HAP-1 (cell line): Measurements from ENCODE around the gene DUSP15.
A peak's percentile ranks its signal among the peaks of the same experiment; 100 is the strongest.

Experiments used
- DNase-seq, 2 experiments: peaks; one replicate each; pipeline ENCODE4 v3.0.0-alpha.2; 2016 to 2020; ENCODE audit warnings: low spot score in 2 of 2
- H3K27me3 ChIP-seq: fragments of 250-450 bp; sonication (Bioruptor Pico); 2 replicates; pipeline ENCODE4 v1.5.1; 2020; ENCODE audit warnings: low read depth, mild to moderate bottlenecking, moderate library complexity
- H3K36me3 ChIP-seq: fragments of 250-450 bp; sonication (Bioruptor Pico); replicated peaks from 2 replicates; pipeline ENCODE4 v1.5.1; 2020; ENCODE audit warnings: mild to moderate bottlenecking
- H3K4me1 ChIP-seq: fragments of 250-450 bp; sonication (Bioruptor Pico); 2 replicates; pipeline ENCODE4 v1.5.1; 2020; ENCODE audit warnings: mild to moderate bottlenecking
- H3K4me3 ChIP-seq: fragments of 250-450 bp; sonication (Bioruptor Pico); 2 replicates; pipeline ENCODE4 v1.5.1; 2020; ENCODE audit warnings: mild to moderate bottlenecking, moderate library complexity
- H3K9me3 ChIP-seq: fragments of 250-450 bp; sonication (Bioruptor Pico); 2 replicates; pipeline ENCODE4 v1.5.1; 2020; ENCODE audit warnings: mild to moderate bottlenecking, moderate library complexity
- in situ Hi-C: fragments of 300-500 bp; cut with MboI; formaldehyde crosslinking; loops from 3 replicates; pipeline ENCODE4 v1.14.3; 2020; ENCODE audit warnings: low sequenced_read_pairs, inconsistent platforms, mixed read lengths

Gene DUSP15

DNA sequence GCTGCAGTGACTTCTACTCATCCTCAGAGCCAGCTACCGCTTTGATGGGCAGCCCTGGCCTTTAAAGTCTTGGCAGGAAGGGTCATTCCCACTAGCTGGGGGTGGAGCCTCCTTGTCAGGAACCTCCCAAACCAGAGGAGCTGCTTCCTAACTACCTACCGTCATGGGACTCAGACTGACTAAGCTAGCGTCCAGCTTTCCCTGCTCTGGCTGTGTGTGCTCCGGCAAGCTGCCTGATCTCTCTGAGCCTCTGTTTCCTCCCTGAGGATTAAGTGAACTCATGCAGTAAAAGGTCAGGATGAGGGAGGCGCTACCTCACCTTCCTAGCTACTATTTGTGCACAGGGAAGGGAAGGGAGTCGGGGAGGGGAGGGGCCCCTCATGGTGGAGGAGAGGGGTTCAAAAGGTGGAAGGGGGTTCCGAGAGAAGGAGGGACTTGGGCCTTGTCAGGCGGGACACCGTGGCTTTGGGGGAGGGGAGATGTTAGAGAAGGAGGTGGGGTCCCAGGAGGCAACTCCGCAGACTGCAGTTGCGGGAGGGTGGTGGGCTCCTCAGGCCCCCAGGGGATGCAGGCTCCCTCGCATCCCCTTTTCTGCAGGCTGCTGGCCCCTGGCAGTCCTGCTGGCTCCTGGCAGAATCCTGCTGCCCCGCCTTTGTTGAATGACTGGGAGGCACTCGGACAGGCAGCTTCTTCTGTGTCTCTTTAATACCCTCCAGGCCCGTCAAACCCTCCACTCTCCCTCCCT is 9.8 kb downstream of the DUSP15 start:
- no peaks in the 10 kb centered on the region for H3K36me3 ChIP-seq
- H3K27me3 ChIP-seq, result peaks cover 4% of the 10 kb centered on the region
- no peaks in the 10 kb centered on the region for H3K9me3 ChIP-seq
- DNase-seq, result peak in 1 of 2 experiments; percentile 20
- in situ Hi-C loops, result loop anchor here (5.0 kb wide), 1 partner anchor 92 kb away; the partner anchor contains the start of gene PDRG1
- H3K4me1 ChIP-seq, result peaks cover 10% of the 10 kb centered on the region
- peak overlapping the region; percentile 45 for H3K4me3 ChIP-seq

GRCh38 chr20:31859998-31860380 is 10.3 kb downstream of the DUSP15 start:
- H3K4me3 ChIP-seq, result no peak overlapping the region
- in situ Hi-C loops, result loop anchor here (5.0 kb wide), 1 partner anchor 92 kb away; the partner anchor contains the start of gene PDRG1
- no peaks in the 10 kb centered on the region for H3K36me3 ChIP-seq
- no peaks in the 10 kb centered on the region for H3K9me3 ChIP-seq
- peaks cover 8% of the 10 kb centered on the region for H3K27me3 ChIP-seq
- no peak for DNase-seq
- H3K4me1 ChIP-seq, result peaks cover 10% of the 10 kb centered on the region

GRCh38 chr20:31859266-31859997 is 10.9 kb downstream of the DUSP15 start:
- peaks cover 8% of the 10 kb centered on the region for H3K27me3 ChIP-seq
- no peaks in the 10 kb centered on the region for H3K36me3 ChIP-seq
- no peak overlapping the region for H3K4me3 ChIP-seq
- peaks cover 10% of the 10 kb centered on the region for H3K4me1 ChIP-seq
- DNase-seq, result no peak
- in situ Hi-C loops, result no loop called here
- no peaks in the 10 kb centered on the region for H3K9me3 ChIP-seq

DNA sequence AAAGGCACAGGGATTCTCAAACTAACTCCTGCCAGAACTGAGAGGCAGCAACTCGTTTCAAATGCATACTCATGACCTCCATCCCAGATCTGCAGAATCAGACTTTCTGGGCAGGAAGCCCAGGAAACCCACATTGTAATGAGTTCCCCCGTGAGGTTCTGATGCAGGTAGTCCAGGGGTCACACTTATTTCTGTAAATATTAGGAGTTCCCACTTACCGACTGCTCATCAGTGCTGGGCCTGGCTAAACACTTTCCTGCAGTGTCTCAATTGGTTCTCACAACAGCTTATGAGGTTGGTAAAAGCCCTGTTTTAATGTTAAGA is 11.6 kb downstream of the DUSP15 start:
- DNase-seq, result no peak
- Histone ChIP-seq H3K9me3 (no peaks in the 10 kb centered on the region), H3K4me1 (peaks cover 10% of the 10 kb centered on the region), H3K36me3 (no peaks in the 10 kb centered on the region), H3K27me3 (peaks cover 12% of the 10 kb centered on the region), H3K4me3 (no peak overlapping the region)
- in situ Hi-C loops, result no loop called here

GRCh38 chr20:31857861-31858759 is 12.2 kb downstream of the DUSP15 start:
- Histone ChIP-seq H3K36me3 (no peaks in the 10 kb centered on the region), H3K9me3 (no peaks in the 10 kb centered on the region), H3K4me3 (no peak overlapping the region), H3K4me1 (peaks cover 10% of the 10 kb centered on the region), H3K27me3 (peaks cover 12% of the 10 kb centered on the region)
- in situ Hi-C loops, result no loop called here
- no peak for DNase-seq

DNA sequence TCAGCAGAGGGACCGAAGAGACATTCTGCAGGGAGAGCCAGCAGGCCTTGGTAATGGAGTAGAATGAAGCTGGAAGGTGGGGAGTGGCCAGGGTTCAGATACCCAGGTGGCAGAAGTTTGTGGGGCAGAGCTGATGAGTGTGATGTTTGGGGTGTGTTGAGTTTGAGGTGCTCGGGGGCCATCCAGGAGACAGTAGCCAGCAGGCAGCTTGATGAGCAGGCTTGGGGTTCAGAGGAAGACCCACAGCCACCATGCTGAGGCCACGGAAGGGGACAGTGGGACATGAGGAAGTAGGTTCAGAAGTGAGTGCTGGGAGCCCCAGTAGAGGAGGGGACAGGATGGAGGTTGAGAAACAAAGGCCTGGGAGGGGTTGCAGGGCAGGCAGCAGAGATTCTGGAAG is 13.8 kb downstream of the DUSP15 start:
- peaks cover 4% of the 10 kb centered on the region for H3K4me1 ChIP-seq
- no peak overlapping the region for H3K4me3 ChIP-seq
- H3K27me3 ChIP-seq, result peaks cover 12% of the 10 kb centered on the region
- H3K9me3 ChIP-seq, result no peaks in the 10 kb centered on the region
- in situ Hi-C loops, result no loop called here
- DNase-seq, result no peak
- no peaks in the 10 kb centered on the region for H3K36me3 ChIP-seq

GRCh38 chr20:31853481-31853880 is 16.8 kb downstream of the DUSP15 start:
- Histone ChIP-seq H3K36me3 (no peaks in the 10 kb centered on the region), H3K27me3 (peaks cover 19% of the 10 kb centered on the region), H3K4me1 (no peaks in the 10 kb centered on the region), H3K4me3 (no peak overlapping the region), H3K9me3 (no peaks in the 10 kb centered on the region)
- DNase-seq, result no peak
- in situ Hi-C loops, result no loop called here

DNA sequence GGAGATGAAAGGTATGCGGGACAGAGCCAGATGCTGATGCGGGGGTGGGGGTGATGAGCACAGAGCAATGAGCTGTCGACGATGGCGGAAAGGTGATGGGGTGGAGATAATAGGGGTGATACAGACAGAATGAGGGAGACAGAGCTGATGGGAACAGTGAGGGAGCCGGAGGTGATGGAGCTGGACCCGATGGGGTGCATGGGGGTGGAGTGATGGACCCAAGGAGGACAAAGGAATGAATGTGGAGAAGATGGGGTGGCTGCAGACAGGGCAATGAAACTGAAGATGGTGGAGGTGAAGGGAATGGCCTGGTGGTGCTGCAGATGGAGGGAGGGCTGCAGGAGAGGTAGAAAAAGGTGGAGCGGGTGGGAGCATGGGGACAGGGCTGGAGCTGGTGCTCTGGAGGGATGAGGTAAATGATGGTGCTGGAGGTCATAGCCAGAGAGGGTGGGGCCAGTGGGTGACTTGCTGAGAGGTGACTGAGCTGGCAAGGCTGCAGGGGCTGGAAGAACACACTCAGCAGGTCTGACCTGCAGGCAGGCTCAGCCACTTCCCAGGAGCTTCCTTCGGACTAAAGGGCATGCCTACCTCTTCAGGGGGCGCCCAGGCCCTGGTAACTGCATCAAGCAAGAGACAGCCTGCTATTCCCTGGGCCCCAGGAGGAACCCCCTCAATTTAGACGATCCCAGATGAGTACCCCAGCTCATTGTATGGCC is 18.9 kb downstream of the DUSP15 start:
- Histone ChIP-seq H3K27me3 (peaks cover 19% of the 10 kb centered on the region), H3K9me3 (no peaks in the 10 kb centered on the region), H3K36me3 (no peaks in the 10 kb centered on the region), H3K4me1 (no peaks in the 10 kb centered on the region), H3K4me3 (no peak overlapping the region)
- in situ Hi-C loops, result no loop called here
- DNase-seq, result no peak

DNA sequence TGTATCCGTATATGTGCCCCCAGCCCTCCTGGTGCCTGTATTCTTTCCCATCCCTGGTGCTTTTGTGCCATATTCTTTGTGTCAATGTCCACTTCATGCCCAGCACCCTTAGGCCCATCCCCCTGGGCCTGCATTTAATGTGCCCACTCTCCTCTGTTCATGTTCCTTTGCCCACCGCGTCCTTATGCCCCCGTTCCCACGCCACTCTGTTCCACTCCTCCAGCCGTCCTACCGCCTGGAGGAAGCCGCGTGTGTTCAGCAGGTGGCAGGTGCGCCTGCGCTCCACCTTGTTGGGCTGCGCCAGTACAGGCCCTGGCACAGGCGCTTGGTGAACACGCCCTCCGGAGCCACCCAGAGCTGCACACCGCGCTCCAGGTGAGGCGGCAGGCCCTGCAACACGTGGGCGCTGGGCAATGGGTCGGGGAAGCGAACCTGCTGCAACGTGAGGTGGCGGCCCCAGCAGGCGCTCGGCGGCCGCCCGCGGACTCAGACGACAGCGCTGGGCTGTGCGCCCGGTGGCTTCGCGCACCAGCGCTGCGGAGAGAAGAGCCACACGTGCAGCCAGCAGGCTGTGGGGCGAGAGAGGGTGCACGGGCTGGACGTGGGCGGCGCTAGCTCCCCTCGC is 20.9 kb downstream of the DUSP15 start:
- Histone ChIP-seq H3K4me3 (no peak overlapping the region), H3K36me3 (no peaks in the 10 kb centered on the region), H3K4me1 (no peaks in the 10 kb centered on the region), H3K27me3 (peaks cover 11% of the 10 kb centered on the region; the same call in 1 of the 2 replicates), H3K9me3 (no peaks in the 10 kb centered on the region)
- in situ Hi-C loops, result no loop called here
- no peak for DNase-seq

- H3K27me3 ChIP-seq, result peaks cover 7% of the 10 kb centered on the region; the same call in 1 of the 2 replicates
- no peak for DNase-seq
- no peaks in the 10 kb centered on the region for H3K9me3 ChIP-seq
- H3K4me3 ChIP-seq, result no peak overlapping the region
- in situ Hi-C loops, result no loop called here
- no peaks in the 10 kb centered on the region for H3K36me3 ChIP-seq
- H3K4me1 ChIP-seq, result no peaks in the 10 kb centered on the region
These were observed 22.0 kb downstream of the DUSP15 start for GRCh38 chr20:31848088-31848999.

- Histone ChIP-seq H3K27me3 (peaks cover 7% of the 10 kb centered on the region; the same call in 1 of the 2 replicates), H3K36me3 (no peaks in the 10 kb centered on the region), H3K9me3 (no peaks in the 10 kb centered on the region), H3K4me3 (no peak overlapping the region), H3K4me1 (no peaks in the 10 kb centered on the region)
- in situ Hi-C loops, result no loop called here
- no peak for DNase-seq
These were observed 23.6 kb downstream of the DUSP15 start for GRCh38 chr20:31846793-31847138.

GRCh38 chr20:31845300-31845863 is 24.9 kb downstream of the DUSP15 start, which contains the start of gene FOXS1:
Gene FOXS1, minus strand, starts transcription at chr20:31845604. Its CDS starts 62 bp downstream, at chr20:31845542.
- Histone ChIP-seq H3K9me3 (no peaks in the 10 kb centered on the region), H3K4me3 (no peak within 1 kb of the TSS), H3K36me3 (no peaks in the 10 kb centered on the region), H3K4me1 (no peaks in the 10 kb centered on the region), H3K27me3 (peaks cover 4% of the 10 kb centered on the region; the same call in 1 of the 2 replicates)
- in situ Hi-C loops, result no loop called here
- DNase-seq, result no peak
